ENCODE data around the gene CYLD.

- TF ChIP-seq YY1 (IDR thresholded peaks at IDR 0.05; ENCODE audit: insufficient read depth, insufficient read length) (no peak), ZNF274 (IDR thresholded peaks at IDR 0.05; ENCODE audit: low read depth, low read length) (no peak), SUZ12 (IDR thresholded peaks at IDR 0.05; ENCODE audit: extremely low read depth, insufficient read depth, insufficient read length) (no peak)
These were observed 24.8 kb upstream of the CYLD start for GRCh38 chr16:50717091-50717490.
